WTC11 (cell line): ENCODE data around the gene ARSK.
"Not testable (repeated sequence)": the region's sequence is repeated elsewhere in the genome, so short reads cannot be mapped to it uniquely, and the experiment has no call there.

ENCODE experiments used
- CTCF ChIP-seq: fragments of 200-600 bp; IDR thresholded peaks from 2 replicates; pipeline ENCODE4 v1.8.0; 2022; ENCODE audit warnings: antibody characterized with exemption
- HMGXB4 ChIP-seq: sonication (generic); formaldehyde crosslinking; IDR thresholded peaks from 2 replicates; pipeline ENCODE4 v1.8.1; 2023; ENCODE audit warnings: mild to moderate bottlenecking, moderate library complexity, missing genetic modification reagents
- IRF2 ChIP-seq: sonication (generic); formaldehyde crosslinking; IDR thresholded peaks from 2 replicates; pipeline ENCODE4 v1.8.0; 2022; ENCODE audit warnings: low read depth, missing genetic modification reagents, borderline replicate concordance
- KAT7 ChIP-seq: sonication (generic); formaldehyde crosslinking; IDR thresholded peaks from 2 replicates; pipeline ENCODE4 v1.8.1; 2023; ENCODE audit warnings: missing genetic modification reagents, mild to moderate bottlenecking, borderline replicate concordance
- MAX ChIP-seq: sonication (generic); formaldehyde crosslinking; IDR thresholded peaks from 2 replicates; pipeline ENCODE4 v1.8.0; 2022; ENCODE audit warnings: mild to moderate bottlenecking, missing genetic modification reagents
- NR3C1 ChIP-seq: sonication (generic); formaldehyde crosslinking; conservative IDR thresholded peaks from 2 replicates; pipeline ENCODE4 v1.8.1; 2023; ENCODE audit warnings: low read depth, mild to moderate bottlenecking, missing genetic modification reagents
- TEAD4 ChIP-seq: sonication (generic); formaldehyde crosslinking; IDR thresholded peaks from 2 replicates; pipeline ENCODE4 v1.8.0; 2022; ENCODE audit warnings: mild to moderate bottlenecking, missing genetic modification reagents
- ZNF232 ChIP-seq: sonication (generic); formaldehyde crosslinking; IDR thresholded peaks from 2 replicates; pipeline ENCODE4 v1.8.0; 2022; ENCODE audit warnings: mild to moderate bottlenecking, missing genetic modification reagents
- TF ChIP-seq, protein P1 (sequence below): fragments of 250-450 bp; sonication (Bioruptor Pico); IDR thresholded peaks from 2 replicates; pipeline ENCODE4 v1.9.0; 2021; ENCODE audit warnings: mild to moderate bottlenecking
- TF ChIP-seq, protein P2 (sequence below): sonication (generic); formaldehyde crosslinking; IDR thresholded peaks from 2 replicates; pipeline ENCODE4 v1.8.1; 2022; ENCODE audit warnings: low read depth, missing genetic modification reagents, borderline replicate concordance
- TF ChIP-seq, protein P3 (sequence below): sonication (generic); formaldehyde crosslinking; IDR thresholded peaks from 2 replicates; pipeline ENCODE4 v1.8.1; 2023; ENCODE audit warnings: mild to moderate bottlenecking, missing genetic modification reagents, moderate library complexity
- TF ChIP-seq, protein P4 (sequence below): sonication (generic); formaldehyde crosslinking; conservative IDR thresholded peaks from 2 replicates; pipeline ENCODE4 v1.8.1; 2022; ENCODE audit warnings: mild to moderate bottlenecking, missing genetic modification reagents

GRCh38 chr5:95646226-95646568 is 91.3 kb downstream of the ARSK start:
- TF ChIP-seq NR3C1; KAT7; IRF2 (CRISPR knock-in tag); MAX; HMGXB4 (CRISPR knock-in tag); CTCF; ZNF232 (CRISPR knock-in tag); TEAD4 (CRISPR knock-in tag): not testable (repeated sequence)
- TF ChIP-seq, protein P1, sequence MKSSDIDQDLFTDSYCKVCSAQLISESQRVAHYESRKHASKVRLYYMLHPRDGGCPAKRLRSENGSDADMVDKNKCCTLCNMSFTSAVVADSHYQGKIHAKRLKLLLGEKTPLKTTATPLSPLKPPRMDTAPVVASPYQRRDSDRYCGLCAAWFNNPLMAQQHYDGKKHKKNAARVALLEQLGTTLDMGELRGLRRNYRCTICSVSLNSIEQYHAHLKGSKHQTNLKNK (CRISPR knock-in tag) = not testable (repeated sequence)
- TF ChIP-seq, protein P2, sequence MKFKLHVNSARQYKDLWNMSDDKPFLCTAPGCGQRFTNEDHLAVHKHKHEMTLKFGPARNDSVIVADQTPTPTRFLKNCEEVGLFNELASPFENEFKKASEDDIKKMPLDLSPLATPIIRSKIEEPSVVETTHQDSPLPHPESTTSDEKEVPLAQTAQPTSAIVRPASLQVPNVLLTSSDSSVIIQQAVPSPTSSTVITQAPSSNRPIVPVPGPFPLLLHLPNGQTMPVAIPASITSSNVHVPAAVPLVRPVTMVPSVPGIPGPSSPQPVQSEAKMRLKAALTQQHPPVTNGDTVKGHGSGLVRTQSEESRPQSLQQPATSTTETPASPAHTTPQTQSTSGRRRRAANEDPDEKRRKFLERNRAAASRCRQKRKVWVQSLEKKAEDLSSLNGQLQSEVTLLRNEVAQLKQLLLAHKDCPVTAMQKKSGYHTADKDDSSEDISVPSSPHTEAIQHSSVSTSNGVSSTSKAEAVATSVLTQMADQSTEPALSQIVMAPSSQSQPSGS (CRISPR knock-in tag) = not testable (repeated sequence)
- TF ChIP-seq, protein P3, sequence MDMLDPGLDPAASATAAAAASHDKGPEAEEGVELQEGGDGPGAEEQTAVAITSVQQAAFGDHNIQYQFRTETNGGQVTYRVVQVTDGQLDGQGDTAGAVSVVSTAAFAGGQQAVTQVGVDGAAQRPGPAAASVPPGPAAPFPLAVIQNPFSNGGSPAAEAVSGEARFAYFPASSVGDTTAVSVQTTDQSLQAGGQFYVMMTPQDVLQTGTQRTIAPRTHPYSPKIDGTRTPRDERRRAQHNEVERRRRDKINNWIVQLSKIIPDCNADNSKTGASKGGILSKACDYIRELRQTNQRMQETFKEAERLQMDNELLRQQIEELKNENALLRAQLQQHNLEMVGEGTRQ (CRISPR knock-in tag) = not testable (repeated sequence)
- TF ChIP-seq, protein P4, sequence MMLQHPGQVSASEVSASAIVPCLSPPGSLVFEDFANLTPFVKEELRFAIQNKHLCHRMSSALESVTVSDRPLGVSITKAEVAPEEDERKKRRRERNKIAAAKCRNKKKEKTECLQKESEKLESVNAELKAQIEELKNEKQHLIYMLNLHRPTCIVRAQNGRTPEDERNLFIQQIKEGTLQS (CRISPR knock-in tag) = not testable (repeated sequence)
